Neural crest cell (in vitro differentiated cells): ENCODE results near the gene HTATIP2. TPM values are rescaled to one million over a fixed set of nuclear protein-coding genes. Genes with fewer than 3 reads are reported as not detected.
A peak's percentile ranks its signal among the peaks of the same experiment; 100 is the strongest.

Source experiments
- DNase-seq: peaks from one replicate; pipeline ENCODE4 v3.0.0; 2021; ENCODE audit warnings: low read depth, mixed read lengths, low spot score
- H3K27ac Mint-ChIP-seq: one replicate; pipeline ENCODE4 v1.8.0; 2021; ENCODE audit warnings: mild to moderate bottlenecking, mixed read lengths; ENCODE audit not compliant: unreplicated experiment
- H3K27me3 Mint-ChIP-seq: 2 replicates; pipeline ENCODE4 v1.8.0; 2021; ENCODE audit warnings: low read depth, mild to moderate bottlenecking, mixed read lengths
- H3K36me3 Mint-ChIP-seq: 2 replicates; pipeline ENCODE4 v1.8.0; 2021; ENCODE audit warnings: low read depth, mild to moderate bottlenecking, mixed read lengths
- H3K4me1 Mint-ChIP-seq: 2 replicates; pipeline ENCODE4 v1.8.0; 2021; ENCODE audit warnings: mixed read lengths
- H3K4me3 Mint-ChIP-seq: one replicate; pipeline ENCODE4 v1.8.0; 2021; ENCODE audit warnings: mild to moderate bottlenecking, mixed read lengths
- H3K9me3 Mint-ChIP-seq: 2 replicates; pipeline ENCODE4 v1.8.0; 2021; ENCODE audit warnings: mixed read lengths
- CTCF ChIP-seq: fragments of 200-600 bp; sonication (generic); conservative IDR thresholded peaks from 2 replicates; pipeline ENCODE4 v1.5.0; 2021; ENCODE audit warnings: antibody characterized with exemption, mild to moderate bottlenecking
- total RNA-seq: library from RNA; stranded (reverse); gene quantifications from 2 replicates; pipeline ENCODE4 v1.2.1, GENCODE V29; 2021

Gene HTATIP2
- total RNA-seq, 1 donor from 2014 or later = 17.8 TPM

GRCh38 chr11:20387261-20388095 is 24.0 kb downstream of the HTATIP2 start, which contains the start of gene PRMT3:
Gene PRMT3 (plus strand): TSS chr11:20387716. CDS start chr11:20387747, 31 bp downstream.
- peaks cover 17% of the 10 kb centered on the region for H3K4me1 Mint-ChIP-seq
- H3K27ac Mint-ChIP-seq = peak within 1 kb of the TSS; percentile 100
- H3K27me3 Mint-ChIP-seq = no peaks in the 10 kb centered on the region
- peak; percentile 99 for TF ChIP-seq CTCF
- DNase-seq = peak; percentile 93
- peak within 1 kb of the TSS; percentile 98 for H3K4me3 Mint-ChIP-seq
- no peaks in the 10 kb centered on the region for H3K36me3 Mint-ChIP-seq
- H3K9me3 Mint-ChIP-seq = no peaks in the 10 kb centered on the region

- Mint-ChIP-seq H3K9me3 (no peaks in the 10 kb centered on the region), H3K36me3 (peaks cover 5% of the 10 kb centered on the region), H3K4me3 (peak overlapping the region; percentile 98), H3K27me3 (no peaks in the 10 kb centered on the region), H3K27ac (peak overlapping the region; percentile 87), H3K4me1 (peaks cover 17% of the 10 kb centered on the region)
- no peak for DNase-seq
- no peak for TF ChIP-seq CTCF
Observed at GRCh38 chr11:20388096-20389055, 24.9 kb downstream of the HTATIP2 start.

GRCh38 chr11:20397281-20397680 is 33.8 kb downstream of the HTATIP2 start:
- Mint-ChIP-seq H3K36me3 (peaks cover 9% of the 10 kb centered on the region), H3K4me3 (no peak overlapping the region), H3K4me1 (peaks cover 4% of the 10 kb centered on the region), H3K9me3 (no peaks in the 10 kb centered on the region), H3K27ac (no peak overlapping the region), H3K27me3 (no peaks in the 10 kb centered on the region)
- TF ChIP-seq CTCF = peak; percentile 71
- DNase-seq = no peak

GRCh38 chr11:20399498-20399897 is 36.0 kb downstream of the HTATIP2 start:
- Mint-ChIP-seq H3K4me3 (no peak overlapping the region), H3K36me3 (peaks cover 4% of the 10 kb centered on the region), H3K27me3 (no peaks in the 10 kb centered on the region), H3K27ac (no peak overlapping the region), H3K4me1 (peaks cover 4% of the 10 kb centered on the region), H3K9me3 (no peaks in the 10 kb centered on the region)
- TF ChIP-seq CTCF = no peak
- DNase-seq = no peak

- no peaks in the 10 kb centered on the region for H3K27me3 Mint-ChIP-seq
- no peak for DNase-seq
- no peak overlapping the region for H3K27ac Mint-ChIP-seq
- H3K9me3 Mint-ChIP-seq = no peaks in the 10 kb centered on the region
- H3K4me3 Mint-ChIP-seq = no peak overlapping the region
- H3K4me1 Mint-ChIP-seq = no peaks in the 10 kb centered on the region
- H3K36me3 Mint-ChIP-seq = no peaks in the 10 kb centered on the region
- no peak for TF ChIP-seq CTCF
Observed at GRCh38 chr11:20403059-20403458, 39.5 kb downstream of the HTATIP2 start.
